Activated naive CD4-positive, alpha-beta T cell treated with anti-CD3 and anti-CD28 coated beads for 36 hours (primary cell): Measurements from ENCODE around the gene PRUNE2. TPM values are rescaled to one million over a fixed set of nuclear protein-coding genes. Genes with fewer than 3 reads are reported as not detected.

Source experiments
- CTCF ChIA-PET: fragments of 350-600 bp; sonication (Branson Sonifier 250); formaldehyde crosslinking; loops from one replicate; lab custom pipeline; 2021; ENCODE audit warnings: antibody characterized with exemption; lab: Charles Lee
- DNase-seq: peaks from one replicate; pipeline ENCODE4 v3.0.0-alpha.2; 2020
- H3K27ac Mint-ChIP-seq: one replicate; pipeline ENCODE4 v1.8.0; 2021; ENCODE audit warnings: mild to moderate bottlenecking, mixed read lengths
- H3K27me3 Mint-ChIP-seq: one replicate; pipeline ENCODE4 v1.8.0; 2021; ENCODE audit warnings: low read depth, mixed read lengths
- H3K36me3 Mint-ChIP-seq: one replicate; pipeline ENCODE4 v1.8.0; 2021; ENCODE audit warnings: low read depth, mixed read lengths
- H3K4me1 Mint-ChIP-seq: one replicate; pipeline ENCODE4 v1.8.0; 2021; ENCODE audit warnings: low read depth, mixed read lengths
- H3K4me3 Mint-ChIP-seq: one replicate; pipeline ENCODE4 v1.8.0; 2021; ENCODE audit warnings: mild to moderate bottlenecking, moderate library complexity, mixed read lengths
- H3K9me3 Mint-ChIP-seq: one replicate; pipeline ENCODE4 v1.8.0; 2021; ENCODE audit warnings: mixed read lengths
- intact Hi-C: fragments of 100-400 bp; cut with micrococcal nuclease; formaldehyde crosslinking; loops from one replicate; pipeline ENCODE4 v1.15.1; 2023
- total RNA-seq, 2 experiments: library from RNA; stranded (reverse); gene quantifications; one replicate each; pipeline ENCODE4 v1.2.3, GENCODE V29; 2021

PRUNE2 gene
- total RNA-seq, 2 experiments from 2014 or later, result 0.38 TPM; not detected in 1

GRCh38 chr9:76855015-76855414 lies 50.9 kb downstream of the PRUNE2 start:
- Mint-ChIP-seq H3K9me3 (peaks cover 5% of the 10 kb centered on the region), H3K27me3 (peaks cover 3% of the 10 kb centered on the region), H3K27ac (no peak overlapping the region), H3K4me1 (no peaks in the 10 kb centered on the region), H3K4me3 (no peak overlapping the region), H3K36me3 (no peaks in the 10 kb centered on the region)
- DNase-seq, result no peak
- intact Hi-C loops, result no loop called here
- CTCF ChIA-PET, result no interaction called here

GRCh38 chr9:76852026-76852425 lies 53.9 kb downstream of the PRUNE2 start:
- H3K27ac Mint-ChIP-seq, result no peak overlapping the region
- no peaks in the 10 kb centered on the region for H3K9me3 Mint-ChIP-seq
- no peaks in the 10 kb centered on the region for H3K4me1 Mint-ChIP-seq
- DNase-seq, result no peak
- no peak overlapping the region for H3K4me3 Mint-ChIP-seq
- H3K27me3 Mint-ChIP-seq, result peaks cover 2% of the 10 kb centered on the region
- CTCF ChIA-PET, result no interaction called here
- no peaks in the 10 kb centered on the region for H3K36me3 Mint-ChIP-seq
- intact Hi-C loops, result no loop called here

- Mint-ChIP-seq H3K9me3 (no peaks in the 10 kb centered on the region), H3K27me3 (no peaks in the 10 kb centered on the region), H3K4me3 (no peak overlapping the region), H3K36me3 (no peaks in the 10 kb centered on the region), H3K27ac (no peak overlapping the region), H3K4me1 (no peaks in the 10 kb centered on the region)
- intact Hi-C loops, result no loop called here
- DNase-seq, result no peak
- CTCF ChIA-PET, result no interaction called here
These were observed 59.6 kb downstream of the PRUNE2 start for GRCh38 chr9:76846297-76846696.

GRCh38 chr9:76845254-76845653 lies 60.7 kb downstream of the PRUNE2 start:
- H3K4me3 Mint-ChIP-seq, result no peak overlapping the region
- CTCF ChIA-PET, result no interaction called here
- H3K36me3 Mint-ChIP-seq, result no peaks in the 10 kb centered on the region
- H3K9me3 Mint-ChIP-seq, result no peaks in the 10 kb centered on the region
- H3K27ac Mint-ChIP-seq, result no peak overlapping the region
- DNase-seq, result no peak
- intact Hi-C loops, result no loop called here
- no peaks in the 10 kb centered on the region for H3K27me3 Mint-ChIP-seq
- H3K4me1 Mint-ChIP-seq, result no peaks in the 10 kb centered on the region

GRCh38 chr9:76835571-76836283 lies 70.2 kb downstream of the PRUNE2 start:
- intact Hi-C loops, result no loop called here
- Mint-ChIP-seq H3K27ac (no peak overlapping the region), H3K4me1 (no peaks in the 10 kb centered on the region), H3K36me3 (no peaks in the 10 kb centered on the region), H3K27me3 (peaks cover 4% of the 10 kb centered on the region), H3K9me3 (no peaks in the 10 kb centered on the region), H3K4me3 (no peak overlapping the region)
- no peak for DNase-seq
- CTCF ChIA-PET, result no interaction called here

- no peak overlapping the region for H3K27ac Mint-ChIP-seq
- no peaks in the 10 kb centered on the region for H3K4me1 Mint-ChIP-seq
- H3K27me3 Mint-ChIP-seq, result peaks cover 2% of the 10 kb centered on the region
- no peaks in the 10 kb centered on the region for H3K36me3 Mint-ChIP-seq
- no peaks in the 10 kb centered on the region for H3K9me3 Mint-ChIP-seq
- intact Hi-C loops, result no loop called here
- CTCF ChIA-PET, result no interaction called here
- no peak overlapping the region for H3K4me3 Mint-ChIP-seq
- DNase-seq, result no peak
These were observed 77.5 kb downstream of the PRUNE2 start for GRCh38 chr9:76828447-76828846.

- intact Hi-C loops, result no loop called here
- Mint-ChIP-seq H3K9me3 (no peaks in the 10 kb centered on the region), H3K4me3 (no peak overlapping the region), H3K4me1 (no peaks in the 10 kb centered on the region), H3K27me3 (peaks cover 2% of the 10 kb centered on the region), H3K36me3 (no peaks in the 10 kb centered on the region), H3K27ac (no peak overlapping the region)
- CTCF ChIA-PET, result interaction anchor here (0.6 kb wide), 1 partner anchor 1366 kb away, joined by 3 read pairs; no protein-coding TSS in a partner anchor
- DNase-seq, result no peak
These were observed 78.4 kb downstream of the PRUNE2 start for GRCh38 chr9:76827296-76828080.

GRCh38 chr9:76820431-76820830 lies 85.5 kb downstream of the PRUNE2 start:
- Mint-ChIP-seq H3K27me3 (peaks cover 4% of the 10 kb centered on the region), H3K4me1 (no peaks in the 10 kb centered on the region), H3K27ac (no peak overlapping the region), H3K9me3 (no peaks in the 10 kb centered on the region), H3K4me3 (no peak overlapping the region), H3K36me3 (no peaks in the 10 kb centered on the region)
- DNase-seq, result no peak
- intact Hi-C loops, result no loop called here
- CTCF ChIA-PET, result no interaction called here

GRCh38 chr9:76818271-76818670 lies 87.6 kb downstream of the PRUNE2 start:
- intact Hi-C loops, result no loop called here
- H3K27ac Mint-ChIP-seq, result no peak overlapping the region
- H3K9me3 Mint-ChIP-seq, result no peaks in the 10 kb centered on the region
- CTCF ChIA-PET, result no interaction called here
- no peak overlapping the region for H3K4me3 Mint-ChIP-seq
- peaks cover 10% of the 10 kb centered on the region for H3K27me3 Mint-ChIP-seq
- H3K36me3 Mint-ChIP-seq, result no peaks in the 10 kb centered on the region
- no peak for DNase-seq
- no peaks in the 10 kb centered on the region for H3K4me1 Mint-ChIP-seq

GRCh38 chr9:76817489-76817888 lies 88.4 kb downstream of the PRUNE2 start:
- no peaks in the 10 kb centered on the region for H3K4me1 Mint-ChIP-seq
- no peaks in the 10 kb centered on the region for H3K9me3 Mint-ChIP-seq
- peaks cover 14% of the 10 kb centered on the region for H3K27me3 Mint-ChIP-seq
- intact Hi-C loops, result no loop called here
- CTCF ChIA-PET, result interaction anchor here (1.0 kb wide), 1 partner anchor 12 kb away, joined by 3 read pairs; no protein-coding TSS in a partner anchor
- H3K36me3 Mint-ChIP-seq, result no peaks in the 10 kb centered on the region
- no peak overlapping the region for H3K27ac Mint-ChIP-seq
- no peak for DNase-seq
- H3K4me3 Mint-ChIP-seq, result no peak overlapping the region

- H3K27me3 Mint-ChIP-seq, result peaks cover 18% of the 10 kb centered on the region
- DNase-seq, result no peak
- no peaks in the 10 kb centered on the region for H3K4me1 Mint-ChIP-seq
- H3K27ac Mint-ChIP-seq, result no peak overlapping the region
- H3K4me3 Mint-ChIP-seq, result no peak overlapping the region
- CTCF ChIA-PET, result interaction anchor here (1.4 to 2.1 kb wide), 2 partner anchors 175 to 339 kb away, joined by 5 to 6 read pairs; no protein-coding TSS in a partner anchor
- no peaks in the 10 kb centered on the region for H3K36me3 Mint-ChIP-seq
- intact Hi-C loops, result no loop called here
- no peaks in the 10 kb centered on the region for H3K9me3 Mint-ChIP-seq
These were observed 93.3 kb downstream of the PRUNE2 start for GRCh38 chr9:76812591-76812990.

GRCh38 chr9:76810377-76810957 lies 95.4 kb downstream of the PRUNE2 start:
- Mint-ChIP-seq H3K27ac (no peak overlapping the region), H3K36me3 (no peaks in the 10 kb centered on the region)

More at GRCh38 chr9:76810377-76810957, 95.4 kb downstream of the PRUNE2 start:
- Mint-ChIP-seq H3K4me3 (no peak overlapping the region), H3K4me1 (no peaks in the 10 kb centered on the region), H3K9me3 (no peaks in the 10 kb centered on the region), H3K27me3 (peaks cover 18% of the 10 kb centered on the region)
- DNase-seq, result peak; percentile 60
- intact Hi-C loops, result loop anchor here (1.0 kb wide), 3 partner anchors 177 to 340 kb away; no protein-coding TSS in a partner anchor
- CTCF ChIA-PET, result interaction anchor here (0.5 to 2.1 kb wide), 5 partner anchors 186 to 1214 kb away, joined by 3 to 5 read pairs (median 4); no protein-coding TSS in a partner anchor
